Vein endothelial cell (primary cell): ENCODE data around the gene WDR86. TPM values are rescaled to one million over a fixed set of nuclear protein-coding genes. Genes with fewer than 3 reads are reported as not detected.

Source experiments
- small RNA-seq: library from RNA; depleted of rRNA; stranded (forward); fragments of <200 nt; gene quantifications from one replicate; pipeline ENCODE3, GENCODE V24; 2012
- total RNA-seq: library from RNA; depleted of rRNA; stranded (reverse); fragments of >200 nt; gene quantifications from 2 replicates; pipeline ENCODE4 v1.2.3, GENCODE V29; 2012

Gene WDR86
- not detected in 2 replicates for total RNA-seq

DNA sequence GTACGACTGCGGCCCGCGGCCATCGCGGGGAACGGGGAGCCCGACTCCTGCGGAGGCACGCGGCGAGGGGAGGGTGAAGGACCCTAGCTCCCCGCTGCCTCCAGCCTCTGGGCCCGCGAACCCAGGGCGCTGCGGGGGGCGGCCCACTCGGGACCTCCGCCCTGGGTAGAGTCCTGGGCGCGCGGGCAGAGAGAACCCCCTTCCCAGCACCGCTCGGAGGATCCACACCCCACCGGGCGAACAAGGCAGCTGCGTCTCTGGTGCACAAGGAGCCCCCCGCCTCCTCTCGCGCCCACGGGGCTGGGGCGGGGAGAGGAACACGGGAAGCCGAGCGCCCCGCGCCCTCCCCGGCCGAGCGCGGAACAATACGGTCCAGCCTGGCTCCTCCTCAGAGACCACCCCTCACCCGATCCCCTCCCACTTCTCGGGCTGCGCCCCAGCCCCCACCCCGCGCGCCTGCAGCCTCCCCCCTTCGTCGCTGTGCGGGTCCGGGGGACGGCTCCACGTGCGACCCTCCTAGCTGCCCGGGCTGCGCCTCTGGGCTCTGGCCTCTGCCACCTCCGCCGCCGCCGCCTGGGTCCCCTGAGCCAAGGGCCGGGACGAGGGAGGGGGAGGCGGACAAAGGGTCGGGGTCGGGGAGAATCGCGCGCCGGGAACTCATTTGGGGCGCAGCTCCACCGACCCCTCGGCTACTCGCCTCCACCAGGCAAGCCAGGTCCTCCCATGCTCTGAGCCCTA lies at the start of gene WDR86:
Gene WDR86, minus strand, starts transcription at position 372 of the 738 bp plus-strand sequence. CDS start 449 bp downstream, outside the sequence.

GRCh38 chr7:151439855-151440798 lies 30.3 kb upstream of the WDR86 start, which contains the start of gene CRYGN:
Gene CRYGN, minus strand, starts transcription at chr7:151440141. Its CDS starts 224 bp downstream, at chr7:151439917.

GRCh38 chr7:151341357-151342101 lies 68.3 kb downstream of the WDR86 start, which contains the start of gene NUB1:
Gene NUB1, plus strand, starts transcription at chr7:151341812. Its CDS starts 3,538 bp downstream, at chr7:151345350.

Small RNA genes within 50 kb of the gene (small RNA-seq; reads per million reads assigned to genes)
- gene MIR3907, result not detected

Other genes starting within 250 kb of the WDR86 start
- gene GBX1, start 242.3 kb downstream of the WDR86 start, total RNA-seq, result under 0.01 TPM in 1 of 2 replicates, not detected in the other
- gene ASB10, start 222.8 kb downstream of the WDR86 start, total RNA-seq, result not detected in 2 replicates
- not detected in 2 replicates for gene H2BK1, start 199.6 kb downstream of the WDR86 start, total RNA-seq
- gene ABCF2, start 182.8 kb downstream of the WDR86 start, total RNA-seq, result 76.1 and 90.5 TPM in 2 replicates
- 82.7 and 91.5 TPM in 2 replicates for gene CHPF2, start 177.6 kb downstream of the WDR86 start, total RNA-seq
- gene SMARCD3, start 161.3 kb downstream of the WDR86 start, total RNA-seq, result 2.7 and 5.2 TPM in 2 replicates
- gene NUB1, start 68.2 kb downstream of the WDR86 start, total RNA-seq, result 30.1 and 37.4 TPM in 2 replicates
- gene CRYGN, start 30.1 kb upstream of the WDR86 start, total RNA-seq, result not detected in 2 replicates
- 50.0 and 61.7 TPM in 2 replicates for gene RHEB, start 109.9 kb upstream of the WDR86 start, total RNA-seq